ENCODE results near the gene DCPS. TPM values are rescaled to one million over a fixed set of nuclear protein-coding genes. Genes with fewer than 3 reads are reported as not detected.

DCPS gene
- total RNA-seq, 2 experiments from 2014 or later = 29.1 to 29.3 TPM

Other genes starting within 250 kb of the DCPS start
- 1 to 10 TPM; 2.0 to 2.6 TPM for gene CDON, start 241.2 kb upstream of the DCPS start, total RNA-seq
- gene RPUSD4, start 92.4 kb upstream of the DCPS start, total RNA-seq = 10 to 100 TPM; 49.0 to 52.8 TPM
- gene FAM118B, start 92.3 kb upstream of the DCPS start, total RNA-seq = 10 to 100 TPM; 16.0 to 16.7 TPM
- gene SRPRA, start 35.2 kb upstream of the DCPS start, total RNA-seq = 100 to 1,000 TPM; 153 to 158 TPM
- gene FOXRED1, start 34.9 kb upstream of the DCPS start, total RNA-seq = 10 to 100 TPM; 43.8 to 44.5 TPM
- gene TIRAP, start 21.0 kb upstream of the DCPS start, total RNA-seq = 1 to 10 TPM; 4.7 to 5.2 TPM
- 10 to 100 TPM; 10.6 to 11.8 TPM for gene ST3GAL4, start 51.6 kb downstream of the DCPS start, total RNA-seq